ENCODE measurements around the gene IL1RN. TPM values are rescaled to one million over a fixed set of nuclear protein-coding genes. Genes with fewer than 3 reads are reported as not detected.

Gene IL1RN
- total and polyA plus RNA-seq, 2 of the 8 experiments (the other 6 are each of a cell fraction or from before 2014, with no cell fraction given) = not detected

DNA sequence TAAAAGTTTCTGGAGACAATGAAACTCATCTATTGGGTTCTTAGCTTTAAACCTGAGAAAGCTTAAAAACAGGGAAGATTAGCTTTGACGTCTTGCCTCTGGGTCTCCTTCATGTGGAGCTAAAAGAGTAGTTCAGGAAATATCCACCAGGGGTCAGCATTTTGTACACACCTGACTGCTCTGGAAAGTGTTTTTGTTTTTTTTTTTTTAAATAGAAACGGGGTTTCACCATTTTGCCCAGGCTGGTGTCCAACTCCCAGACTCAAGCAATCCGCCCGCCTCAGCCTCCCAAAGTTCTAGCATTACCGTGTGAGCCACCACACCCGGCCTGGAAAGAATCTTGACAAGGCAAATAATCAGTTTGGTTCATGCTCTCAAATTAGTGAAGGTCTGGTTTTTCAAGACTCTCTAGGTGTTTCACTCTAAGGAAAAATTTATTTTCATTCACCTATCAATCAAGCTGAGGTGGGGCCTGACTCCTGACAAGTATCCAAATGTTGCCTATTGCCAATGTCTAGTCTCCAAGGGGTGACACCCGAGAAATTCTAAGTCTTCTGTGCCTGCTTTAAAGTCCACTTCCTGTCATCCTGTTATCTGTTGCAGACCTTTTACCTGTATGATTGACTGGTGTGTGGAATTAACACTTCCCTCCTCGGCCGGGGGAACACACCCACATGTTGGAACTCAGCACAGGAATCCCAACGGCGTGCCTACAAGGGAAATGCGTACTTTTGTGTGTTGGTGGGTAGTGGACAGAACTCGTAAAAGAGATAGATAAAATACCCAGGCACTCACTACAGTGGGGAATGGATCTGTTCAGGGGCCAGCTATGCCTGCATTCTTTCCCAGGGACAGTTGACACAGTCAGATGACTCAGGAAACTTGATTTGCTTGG, 11.3 kb downstream of the IL1RN start (continued):
- TF ChIP-seq CHD1 (IDR thresholded peaks at IDR 0.05; ENCODE audit: low read depth, low read length) (no peak), HDAC2 (IDR thresholded peaks at IDR 0.05; ENCODE audit: borderline replicate concordance in 1 of 2, low read depth in 2 of 2, low read length in 2 of 2) (no peak), POLR2AphosphoS5 (IDR thresholded peaks at IDR 0.05; ENCODE audit: low read depth, low read length) (no peak), JUND (IDR thresholded peaks at IDR 0.05; ENCODE audit: low read length) (no peak), GABPA (IDR thresholded peaks at IDR 0.05; ENCODE audit: borderline replicate concordance, insufficient read depth, low read length) (no peak), CREB1 (IDR thresholded peaks at IDR 0.05) (no peak)

Data from H1 (cell line).